HG02970 (cell line): ENCODE measurements around the gene GYPC.
"Not testable (repeated sequence)": the region's sequence is repeated elsewhere in the genome, so short reads cannot be mapped to it uniquely, and the experiment has no call there.

Experiments used
- ATAC-seq: cut with Tn5 transposase; IDR thresholded peaks from one replicate; pipeline ENCODE4 v1.9.1; 2021; ENCODE audit warnings: mild to moderate bottlenecking, moderate library complexity, moderate number of reproducible peaks; ENCODE audit not compliant: unreplicated experiment, low FRiP score

The GYPC gene

DNA sequence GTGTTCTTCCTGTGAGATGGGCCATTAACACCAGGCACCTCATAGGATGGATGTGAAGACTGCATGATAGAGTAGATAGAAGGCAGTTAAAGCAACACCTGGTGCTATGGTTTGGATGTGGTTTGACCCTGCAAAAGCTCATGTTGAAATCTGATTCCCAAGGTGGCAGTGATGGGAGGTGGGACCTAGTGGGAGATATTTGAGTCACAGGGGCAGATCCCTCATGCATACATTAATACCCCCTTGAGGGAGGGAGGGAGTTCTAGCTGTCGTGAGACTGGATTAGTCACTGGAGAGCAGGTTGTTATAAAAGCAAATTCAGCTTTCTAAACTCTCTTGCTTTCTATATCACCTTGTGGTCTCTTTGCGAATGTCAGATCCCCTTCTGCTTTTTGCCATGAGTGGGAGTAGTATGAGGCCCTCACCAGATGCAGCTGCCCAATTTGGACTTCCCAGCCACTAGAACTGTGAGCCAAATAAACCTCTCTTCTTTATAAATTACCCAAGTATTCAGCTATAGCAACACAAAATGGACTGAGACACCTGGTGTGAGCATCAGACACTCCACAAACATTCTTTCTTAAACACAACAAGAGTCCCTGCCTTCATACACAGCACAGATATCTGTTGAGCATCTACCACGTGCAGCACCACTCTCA lies 37.1 kb downstream of the GYPC start:
- ATAC-seq = not testable (repeated sequence)

GRCh38 chr2:126696644-126697520 lies 40.9 kb downstream of the GYPC start:
- ATAC-seq = no peak

- no peak for ATAC-seq
These were observed 42.4 kb downstream of the GYPC start for GRCh38 chr2:126698376-126698775.

- no peak for ATAC-seq
These were observed 43.1 kb downstream of the GYPC start for GRCh38 chr2:126699018-126699417.

DNA sequence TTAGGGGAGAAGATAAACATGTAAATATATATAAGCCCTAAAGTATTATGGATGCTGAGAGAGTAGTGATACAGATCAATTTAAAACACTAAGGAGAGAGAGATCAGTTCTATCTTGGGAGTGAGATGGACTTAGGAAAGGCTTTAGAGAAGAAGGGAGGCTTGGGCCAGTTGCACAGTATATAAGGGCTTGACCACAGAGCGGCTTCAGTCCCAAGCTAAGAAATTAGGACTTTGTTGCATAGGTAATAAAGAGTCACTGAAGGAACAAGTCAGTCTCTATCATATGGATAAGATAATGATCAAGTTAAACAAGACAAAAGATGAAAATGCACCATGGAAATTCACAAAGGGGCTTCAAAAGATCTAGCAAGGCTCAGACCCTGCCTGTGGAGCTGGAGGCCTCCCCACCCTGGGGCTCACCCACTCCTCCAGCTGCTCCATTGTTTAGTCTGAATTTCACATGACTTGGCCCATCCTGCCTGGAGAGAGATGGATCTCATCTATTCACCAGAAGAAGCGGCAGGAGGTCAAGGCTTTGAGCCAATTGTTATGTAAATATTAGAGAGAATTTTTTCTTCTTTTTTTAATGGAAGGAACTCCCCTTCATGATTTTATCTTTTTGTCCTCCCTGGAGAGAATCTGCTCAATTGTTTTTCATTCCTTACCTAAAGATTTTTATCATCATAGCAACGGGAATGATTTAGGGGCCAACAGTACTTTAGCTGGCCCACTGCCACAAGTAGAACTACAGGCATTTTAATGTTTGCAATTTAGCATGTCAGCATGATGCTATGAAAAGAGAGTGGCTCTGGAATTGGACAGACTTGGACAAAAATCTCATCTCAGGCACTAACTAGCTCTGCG lies 44.0 kb downstream of the GYPC start:
- no peak for ATAC-seq

- ATAC-seq = no peak
These were observed 44.7 kb downstream of the GYPC start for GRCh38 chr2:126700677-126701076.

DNA sequence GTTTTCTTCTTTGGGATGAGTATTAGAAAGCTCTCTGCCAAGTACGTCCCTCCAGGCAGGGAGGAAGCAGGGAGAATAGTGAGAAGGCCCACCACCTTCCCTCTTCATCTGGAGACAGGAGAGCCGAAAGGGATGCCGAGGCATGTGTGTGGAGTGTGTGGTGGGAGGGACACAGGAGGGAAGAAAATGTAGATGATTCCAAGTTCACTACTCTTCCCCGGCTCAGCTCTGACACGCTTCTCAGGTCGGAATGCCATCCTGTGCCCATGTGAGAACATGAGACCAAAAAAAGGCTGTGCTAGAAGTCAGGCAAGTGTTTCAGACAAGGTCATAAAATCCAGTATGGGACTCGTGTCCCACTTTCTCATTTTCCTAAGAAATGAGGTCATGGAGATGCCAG lies 47.4 kb downstream of the GYPC start:
- ATAC-seq = no peak

GRCh38 chr2:126704434-126705160 lies 48.6 kb downstream of the GYPC start:
- ATAC-seq = no peak

GRCh38 chr2:126707191-126707590 lies 51.2 kb downstream of the GYPC start:
- no peak for ATAC-seq

GRCh38 chr2:126707941-126708340 lies 52.0 kb downstream of the GYPC start:
- no peak for ATAC-seq

GRCh38 chr2:126714191-126714965 lies 58.4 kb downstream of the GYPC start:
- no peak for ATAC-seq

GRCh38 chr2:126715111-126715510 lies 59.2 kb downstream of the GYPC start:
- ATAC-seq = no peak

DNA sequence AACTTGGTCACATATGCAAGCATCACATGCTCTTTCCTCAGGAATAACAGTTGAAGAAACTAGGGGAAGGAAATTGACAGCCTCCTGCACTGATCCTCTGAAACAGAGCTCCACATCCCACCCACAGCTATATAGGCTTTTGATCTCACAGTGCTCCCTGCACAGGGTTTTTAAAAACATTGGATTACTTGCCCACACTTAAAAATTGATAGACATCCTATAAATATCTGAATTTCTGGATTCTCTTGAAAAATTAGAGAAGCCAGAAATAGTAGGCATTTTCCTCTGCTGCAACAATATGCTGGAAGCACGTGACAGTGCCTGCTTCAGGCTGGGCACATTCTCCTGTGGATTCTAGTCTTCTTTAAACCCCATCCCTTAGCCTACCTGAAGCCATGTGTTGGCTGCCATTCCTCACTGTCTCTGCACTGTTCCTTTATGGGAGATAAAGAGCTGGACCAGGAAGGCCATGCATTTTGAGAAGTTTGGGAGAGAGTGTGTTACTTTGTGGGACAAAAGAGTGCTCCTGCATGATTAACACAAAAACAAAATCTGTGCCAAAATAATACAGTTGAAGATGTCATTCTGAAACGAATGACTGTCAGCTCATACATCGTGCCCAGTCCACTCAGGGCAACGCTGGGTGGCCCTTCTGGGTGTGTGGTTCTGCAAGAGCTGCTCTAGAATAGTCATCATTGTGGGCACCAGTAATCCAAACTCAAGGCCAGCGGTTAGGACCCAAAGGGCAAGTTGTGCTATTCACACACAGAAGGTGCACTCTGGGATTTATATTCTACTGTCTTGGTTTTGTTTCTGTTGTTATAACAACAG lies 59.8 kb downstream of the GYPC start:
- no peak for ATAC-seq

DNA sequence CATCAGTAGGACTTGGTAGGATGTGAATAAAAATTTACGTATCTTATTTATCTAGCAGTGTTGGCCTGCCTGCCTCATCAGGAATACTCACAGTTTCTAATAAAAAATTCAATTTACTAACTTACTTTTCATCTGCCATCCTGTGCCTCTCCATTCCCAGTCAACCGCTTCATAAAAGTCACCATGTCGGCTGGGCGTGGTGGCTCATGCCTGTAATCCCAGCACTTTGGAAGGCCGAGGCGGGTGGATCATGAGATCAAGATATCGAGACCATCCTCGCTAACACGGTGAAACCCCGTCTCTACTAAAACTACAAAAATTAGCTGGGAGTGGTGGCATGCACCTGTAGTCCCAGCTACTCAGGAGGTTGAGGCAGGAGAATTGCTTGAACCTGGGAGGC lies 61.3 kb downstream of the GYPC start:
- ATAC-seq = not testable (repeated sequence)

DNA sequence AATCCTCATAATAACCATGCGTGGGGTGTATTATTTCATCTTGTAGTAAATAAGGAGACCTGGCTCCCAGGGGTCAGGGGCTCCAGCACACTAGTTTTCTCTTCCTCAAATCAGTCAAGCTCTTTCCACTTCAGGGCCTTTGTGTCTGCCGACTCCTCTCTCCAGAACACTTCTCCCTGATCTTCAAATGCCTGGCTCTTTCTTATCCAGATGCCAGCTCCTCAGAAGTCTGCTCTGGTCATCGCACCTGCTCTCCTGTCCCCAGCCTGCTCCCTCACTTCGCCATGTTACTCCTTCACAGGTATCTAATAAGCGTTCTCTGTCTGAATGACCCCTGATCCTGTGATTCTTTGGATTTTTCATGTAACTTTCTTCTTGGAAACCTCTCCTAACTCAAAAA lies 62.0 kb downstream of the GYPC start:
- no peak for ATAC-seq

- ATAC-seq = no peak
These were observed 63.4 kb downstream of the GYPC start for GRCh38 chr2:126719191-126719832.

GRCh38 chr2:126719833-126720351 lies 63.9 kb downstream of the GYPC start:
- no peak for ATAC-seq

- no peak for ATAC-seq
These were observed 64.7 kb downstream of the GYPC start for GRCh38 chr2:126720638-126721037.
